ENCODE data around the gene MSRB3. TPM values are rescaled to one million over a fixed set of nuclear protein-coding genes. Genes with fewer than 3 reads are reported as not detected.

Gene MSRB3
- total and polyA plus RNA-seq, 2 of the 8 experiments (the other 6 are each of a cell fraction or from before 2014, with no cell fraction given), result 0.32 to 1.2 TPM

DNA sequence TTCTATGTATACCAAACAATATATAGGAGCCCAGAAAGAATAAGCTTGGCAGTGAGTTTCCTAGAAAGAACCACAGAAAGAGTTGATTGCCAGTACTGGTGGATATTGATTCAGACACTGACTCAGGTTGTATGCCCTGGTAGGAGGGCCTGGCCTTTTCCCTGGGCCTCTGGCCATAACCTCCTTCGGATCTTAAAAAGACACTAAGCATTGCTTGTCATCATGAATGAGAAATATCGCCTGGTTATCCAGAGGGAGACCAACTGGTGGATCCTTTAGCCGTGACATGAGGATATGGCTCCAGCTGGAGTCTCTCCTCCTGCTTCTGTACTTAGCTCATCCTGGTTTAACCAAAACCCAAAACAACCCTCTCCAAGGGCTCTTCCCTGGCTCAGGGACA is 231.5 kb downstream of the MSRB3 start:
- TF ChIP-seq HDAC2 (IDR thresholded peaks at IDR 0.05; ENCODE audit: borderline replicate concordance in 1 of 2, low read depth in 2 of 2, low read length in 2 of 2) (no peak), SUZ12 (IDR thresholded peaks at IDR 0.05; ENCODE audit: low read length) (no peak), CREB1 (IDR thresholded peaks at IDR 0.05) (no peak), JUND (IDR thresholded peaks at IDR 0.05; ENCODE audit: low read length) (no peak), KDM5A (IDR thresholded peaks at IDR 0.05; ENCODE audit: low read length) (no peak)
- Histone ChIP-seq H3K9me3 (ENCODE audit: insufficient read depth in 2 of 2, low read depth in 1 of 2, low read length in 1 of 2) (no peaks in the 10 kb centered on the region), H3K4me1 (replicated peaks in 1 of 4; ENCODE audit: control insufficient read depth in 3 of 4, insufficient read depth in 4 of 4, low read length in 3 of 4) (peaks cover 2 to 15% (median 8%) of the 10 kb centered on the region in 4 experiments; a peak in 6 of 7 replicates), H2BK5ac (ENCODE audit: low read depth, low read length) (no peak overlapping the region), H2BK12ac (ENCODE audit: low read depth, low read length) (peak overlapping the region; percentile 50; the same call in 1 of the 2 replicates), H4K8ac (ENCODE audit: extremely low read depth, insufficient read depth, low read length) (no peak overlapping the region), H3K79me2 (ENCODE audit: control insufficient read depth in 1 of 2, insufficient read depth in 2 of 2, low read length in 2 of 2) (no peaks in the 10 kb centered on the region), H3K4me2 (ENCODE audit: insufficient read depth in 1 of 2, low read depth in 2 of 2, low read length in 2 of 2) (peak overlapping the region; percentile 47 to 48; a peak in 2 of 4 replicates), H3K27ac (ENCODE audit: low read depth, low read length) (no peak overlapping the region), H3K23ac (ENCODE audit: insufficient read length) (no peak overlapping the region), H3K27me3 (replicated peaks in 1 of 4; ENCODE audit: control insufficient read depth in 3 of 4, extremely low read depth in 1 of 4, insufficient read depth in 3 of 4, low read length in 3 of 4) (peaks cover 0 to 5% (median 0%) of the 10 kb centered on the region in 4 experiments; a peak in 2 of 7 replicates), H3K36me3 (ENCODE audit: control insufficient read depth in 2 of 4, insufficient read depth in 4 of 4, low read length in 3 of 4) (no peaks in the 10 kb centered on the region), H3K18ac (ENCODE audit: extremely low read depth, low read length) (0 out of 2 replicates have a peak overlapping the region, but pooled peaks have one; percentile 16), H3K23me2 (ENCODE audit: low read depth, low read length) (no peaks in the 10 kb centered on the region), H4K5ac (ENCODE audit: insufficient read length, low read depth, low read length) (no peak overlapping the region), H2BK120ac (replicated peaks; ENCODE audit: low read depth, low read length) (no peak overlapping the region), H2BK15ac (ENCODE audit: low read length) (no peak overlapping the region), H4K91ac (replicated peaks; ENCODE audit: insufficient read length, low read length) (no peak overlapping the region), H3K9ac (replicated peaks in 1 of 4; ENCODE audit: extremely low read depth in 1 of 4, low read depth in 3 of 4, low read length in 3 of 4) (no peak overlapping the region), H2AFZ (ENCODE audit: low read length) (no peak overlapping the region), H3K56ac (replicated peaks; ENCODE audit: insufficient read length, low read depth, low read length) (no peak overlapping the region), H3K79me1 (ENCODE audit: low read depth, low read length) (no peaks in the 10 kb centered on the region), H2BK20ac (ENCODE audit: low read length) (no peak overlapping the region), H3K4me3 (ENCODE audit: extremely low read depth in 1 of 4, insufficient read depth in 2 of 4, low read depth in 3 of 4, low read length in 4 of 4) (peak overlapping the region in 1 of 4 experiments; percentile 41; a peak in 3 of 8 replicates), H2AK5ac (ENCODE audit: low read depth, low read length) (no peak overlapping the region), H4K20me1 (replicated peaks in 1 of 2; ENCODE audit: control insufficient read depth in 1 of 2, insufficient read depth in 2 of 2, low read length in 2 of 2) (no peaks in the 10 kb centered on the region), H3K14ac (ENCODE audit: insufficient read length) (no peak overlapping the region), H3K4ac (replicated peaks; ENCODE audit: insufficient read length, low read depth, low read length) (no peak overlapping the region)
- POLR2A ChIA-PET (ENCODE audit: partially characterized antibody), result no interaction called here
- DNase-seq (ENCODE audit: low read depth in 1 of 2, low spot score in 2 of 2) (no peak), FAIRE-seq (no peak)
- WGBS, 2 experiments (ENCODE audit: extremely low coverage in 1 of 2, insufficient coverage in 1 of 2, insufficient read length in 1 of 2, insufficient replicate concordance in 2 of 2, low coverage in 1 of 2, low lambda C conversion rate in 2 of 2, missing lambda C conversion rate in 1 of 2), result 77% methylated on average over 3 of the region's 3 CpGs; no CpG with 5 or more reads in 1 of the 2 experiments
- CTCF ChIA-PET (ENCODE audit: partially characterized antibody), result interaction anchor here (0.6 to 1.4 kb wide), 6 partner anchors 11 to 571 kb away, joined by 3 to 5 read pairs (median 4); no protein-coding TSS in a partner anchor
